Fibroblast of mammary gland (primary cell): ENCODE measurements around the gene SLC15A3.

Source experiments
- DNase-seq: peaks from one replicate; pipeline ENCODE4 v3.0.0-alpha.2; 2010; ENCODE audit warnings: low read depth
- H3K4me3 ChIP-seq: 2 replicates; pipeline ENCODE4 v1.5.1; 2011; ENCODE audit warnings: low read depth, mild to moderate bottlenecking, low read length, moderate library complexity; ENCODE audit not compliant: control insufficient read depth
- CTCF ChIP-seq: conservative IDR thresholded peaks from 2 replicates; pipeline ENCODE4 v1.5.1; 2011; ENCODE audit warnings: low read depth, low read length, inconsistent platforms; ENCODE audit not compliant: control insufficient read depth, insufficient read depth

SLC15A3 gene

GRCh38 chr11:60918251-60918938, 33.6 kb downstream of the SLC15A3 start:
- TF ChIP-seq CTCF: no peak
- no peak overlapping the region for H3K4me3 ChIP-seq
- DNase-seq: no peak

- no peak for DNase-seq
- H3K4me3 ChIP-seq: no peak overlapping the region
- TF ChIP-seq CTCF: no peak
These were observed 34.7 kb downstream of the SLC15A3 start for GRCh38 chr11:60917267-60917666.

- no peak for DNase-seq
- H3K4me3 ChIP-seq: no peak overlapping the region
- TF ChIP-seq CTCF: no peak
These were observed 35.2 kb downstream of the SLC15A3 start for GRCh38 chr11:60916669-60917206.

GRCh38 chr11:60915248-60915914, 36.6 kb downstream of the SLC15A3 start:
- peak; percentile 55 for DNase-seq
- H3K4me3 ChIP-seq: peak overlapping the region; percentile 81
- TF ChIP-seq CTCF: peak; percentile 10

- TF ChIP-seq CTCF: no peak
- DNase-seq: peak; percentile 24
- peak overlapping the region; percentile 81 for H3K4me3 ChIP-seq
These were observed 37.2 kb downstream of the SLC15A3 start for GRCh38 chr11:60914633-60915247.

- peak; percentile 83 for DNase-seq
- peak within 1 kb of the TSS; percentile 81 for H3K4me3 ChIP-seq
- TF ChIP-seq CTCF: no peak
These were observed 38.0 kb downstream of the SLC15A3 start, which contains the start of gene TMEM109 for GRCh38 chr11:60913793-60914632. Gene TMEM109 (plus strand): TSS chr11:60914158. CDS start chr11:60919694, 5,536 bp downstream.
